HEK293T (cell line): ENCODE results near the gene B3GNT7.

Experiments
- CTCF ChIA-PET: fragments of 350-600 bp; formaldehyde crosslinking; extraction: SDS; loops from one replicate; lab custom pipeline; 2021; ENCODE audit warnings: antibody characterized with exemption, inconsistent platforms; lab: Yijun Ruan, JAX
- POLR2A ChIA-PET: fragments of 350-600 bp; formaldehyde crosslinking; extraction: SDS; loops from one replicate; lab custom pipeline; 2020; ENCODE audit warnings: antibody characterized with exemption, inconsistent platforms; lab: Yijun Ruan, JAX
- DNase-seq: peaks from one replicate; pipeline ENCODE4 v3.0.0; 2012; ENCODE audit warnings: mixed read lengths; ENCODE audit errors: extremely low spot score
- ARNT ChIP-seq: fragments of 450-650 bp; IDR thresholded peaks from 2 replicates; pipeline ENCODE4 v1.6.1; 2017; ENCODE audit warnings: mild to moderate bottlenecking
- BHLHE40 ChIP-seq: fragments of 450-650 bp; IDR thresholded peaks from 2 replicates; pipeline ENCODE4 v1.6.1; 2016; ENCODE audit warnings: mild to moderate bottlenecking, moderate library complexity, borderline replicate concordance
- CTBP1 ChIP-seq: fragments of 450-650 bp; IDR thresholded peaks from 2 replicates; pipeline ENCODE4 v1.6.1; 2016; ENCODE audit warnings: borderline replicate concordance
- ELF4 ChIP-seq: fragments of 450-650 bp; IDR thresholded peaks from 2 replicates; pipeline ENCODE4 v1.6.1; 2017; ENCODE audit warnings: antibody characterized with exemption
- FOXA1 ChIP-seq: fragments of 450-650 bp; IDR thresholded peaks from 2 replicates; pipeline ENCODE4 v1.6.1; 2016; ENCODE audit warnings: mild to moderate bottlenecking
- FOXK2 ChIP-seq: fragments of 450-650 bp; IDR thresholded peaks from 2 replicates; pipeline ENCODE4 v1.6.1; 2016; ENCODE audit warnings: mild to moderate bottlenecking
- FOXM1 ChIP-seq: fragments of 450-650 bp; IDR thresholded peaks from 2 replicates; pipeline ENCODE4 v1.6.1; 2017; ENCODE audit warnings: mild to moderate bottlenecking, borderline replicate concordance
- HDGF ChIP-seq: fragments of 450-650 bp; IDR thresholded peaks from 2 replicates; pipeline ENCODE4 v1.6.1; 2017; ENCODE audit warnings: antibody characterized with exemption, borderline replicate concordance
- L3MBTL2 ChIP-seq: fragments of 450-650 bp; conservative IDR thresholded peaks from 2 replicates; pipeline ENCODE4 v1.6.1; 2016; ENCODE audit warnings: mild to moderate bottlenecking
- LEF1 ChIP-seq: fragments of 450-650 bp; IDR thresholded peaks from 2 replicates; pipeline ENCODE4 v1.6.1; 2017; ENCODE audit warnings: mild to moderate bottlenecking, borderline replicate concordance
- NFRKB ChIP-seq: fragments of 450-650 bp; IDR thresholded peaks from 2 replicates; pipeline ENCODE4 v1.6.1; 2016; ENCODE audit warnings: mild to moderate bottlenecking, moderate library complexity
- SP1 ChIP-seq: fragments of 450-650 bp; IDR thresholded peaks from 2 replicates; pipeline ENCODE4 v1.6.1; 2017
- SUZ12 ChIP-seq: fragments of 450-650 bp; IDR thresholded peaks from 2 replicates; pipeline ENCODE4 v1.6.1; 2016; ENCODE audit warnings: mild to moderate bottlenecking
- TARDBP ChIP-seq: fragments of 450-650 bp; IDR thresholded peaks from 2 replicates; pipeline ENCODE4 v1.6.1; 2016
- ZNF384 ChIP-seq: fragments of 450-650 bp; IDR thresholded peaks from 2 replicates; pipeline ENCODE4 v1.6.1; 2016
- TF ChIP-seq, protein P1 (sequence below): fragments of 450-650 bp; IDR thresholded peaks from 2 replicates; pipeline ENCODE4 v1.6.1; 2016

B3GNT7 gene

DNA sequence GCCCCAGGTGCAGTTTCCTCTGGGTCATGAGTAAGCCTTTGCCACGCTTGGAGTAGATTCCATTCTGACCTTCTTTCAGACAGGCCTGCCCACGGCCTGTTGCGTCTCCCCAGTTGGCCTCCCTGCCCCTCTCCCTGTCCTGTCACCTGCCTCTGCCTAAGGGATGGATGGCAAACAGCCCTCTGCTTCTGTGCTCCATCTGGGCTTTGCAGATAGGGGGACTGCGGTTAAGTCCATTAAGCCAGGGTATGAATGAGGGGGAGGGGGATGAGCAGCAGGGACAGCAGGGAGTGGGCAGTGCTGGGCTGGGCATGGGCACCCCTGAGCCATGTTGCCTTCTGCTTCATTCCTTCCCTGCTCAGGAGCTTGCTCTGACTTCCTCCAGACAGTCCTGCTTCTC, 37.6 kb upstream of the B3GNT7 start:
- TF ChIP-seq SP1: no peak
- no peak for TF ChIP-seq FOXK2
- CTCF ChIA-PET: interaction anchor here (0.6 kb wide), 1 partner anchor 8 kb away, joined by 5 read pairs; no protein-coding TSS in a partner anchor

DNA sequence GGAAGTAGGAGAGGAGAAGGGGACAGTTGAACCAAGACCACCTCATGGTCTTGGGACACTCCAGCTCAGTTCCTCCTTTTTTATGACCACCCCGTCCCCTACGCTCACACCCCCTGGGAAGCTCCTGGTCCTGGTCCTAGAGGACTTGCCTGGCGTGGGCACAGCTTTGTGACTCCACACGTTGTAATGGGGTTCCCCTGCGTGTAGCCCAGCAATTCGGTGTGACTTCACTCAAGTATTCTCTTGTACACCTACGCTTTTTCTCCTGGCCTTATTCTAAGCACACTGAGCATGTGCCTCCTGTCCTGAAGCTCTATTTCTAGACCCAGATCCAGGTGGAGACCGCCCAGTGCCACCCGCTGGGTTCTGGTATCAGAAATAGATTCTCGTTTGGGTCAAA, 36.1 kb upstream of the B3GNT7 start:
- ChIA-PET POLR2A (no interaction called here), CTCF (no interaction called here)
- DNase-seq: no peak
- TF ChIP-seq ZNF384 (no peak), ARNT (no peak), TARDBP (no peak), LEF1 (no peak), FOXA1 (no peak), ELF4 (no peak), BHLHE40 (no peak), CTBP1 (no peak), SUZ12 (no peak), NFRKB (no peak), FOXM1 (no peak), FOXK2 (no peak), HDGF (no peak), SP1 (no peak), L3MBTL2 (no peak)
- TF ChIP-seq, protein P1, sequence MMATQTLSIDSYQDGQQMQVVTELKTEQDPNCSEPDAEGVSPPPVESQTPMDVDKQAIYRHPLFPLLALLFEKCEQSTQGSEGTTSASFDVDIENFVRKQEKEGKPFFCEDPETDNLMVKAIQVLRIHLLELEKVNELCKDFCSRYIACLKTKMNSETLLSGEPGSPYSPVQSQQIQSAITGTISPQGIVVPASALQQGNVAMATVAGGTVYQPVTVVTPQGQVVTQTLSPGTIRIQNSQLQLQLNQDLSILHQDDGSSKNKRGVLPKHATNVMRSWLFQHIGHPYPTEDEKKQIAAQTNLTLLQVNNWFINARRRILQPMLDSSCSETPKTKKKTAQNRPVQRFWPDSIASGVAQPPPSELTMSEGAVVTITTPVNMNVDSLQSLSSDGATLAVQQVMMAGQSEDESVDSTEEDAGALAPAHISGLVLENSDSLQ: no peak

More for the DNA sequence above, 37.6 kb upstream of the B3GNT7 start:
- DNase-seq: no peak
- POLR2A ChIA-PET: no interaction called here

DNA sequence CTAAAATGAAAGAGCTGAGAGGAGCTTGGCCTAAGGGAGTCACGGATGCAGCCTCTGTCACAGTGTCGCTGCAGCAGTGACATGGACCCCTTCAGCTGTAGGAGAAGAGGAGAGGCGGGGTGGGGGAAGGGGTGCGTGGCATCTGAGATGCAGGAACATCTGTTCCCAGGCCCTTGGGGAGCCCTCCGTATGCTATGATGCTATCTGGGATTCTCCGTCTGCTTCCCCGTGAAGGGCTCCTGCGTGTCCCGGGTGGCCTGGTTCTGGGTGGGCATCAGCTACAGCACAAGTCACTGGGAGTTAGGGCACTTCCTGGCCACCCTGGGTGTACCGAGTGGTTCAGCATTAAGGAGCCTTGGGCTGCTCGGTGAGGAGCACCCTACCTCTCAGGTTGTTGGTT, 35.6 kb upstream of the B3GNT7 start:
- DNase-seq: no peak
- POLR2A ChIA-PET: no interaction called here
- TF ChIP-seq LEF1: no peak
- no peak for TF ChIP-seq FOXK2
- TF ChIP-seq TARDBP: no peak
- TF ChIP-seq ELF4: no peak
- TF ChIP-seq SUZ12: no peak
- TF ChIP-seq ARNT: no peak
- CTCF ChIA-PET: interaction anchor here (0.6 kb wide), 1 partner anchor 46 kb away, joined by 3 read pairs; no protein-coding TSS in a partner anchor

DNA sequence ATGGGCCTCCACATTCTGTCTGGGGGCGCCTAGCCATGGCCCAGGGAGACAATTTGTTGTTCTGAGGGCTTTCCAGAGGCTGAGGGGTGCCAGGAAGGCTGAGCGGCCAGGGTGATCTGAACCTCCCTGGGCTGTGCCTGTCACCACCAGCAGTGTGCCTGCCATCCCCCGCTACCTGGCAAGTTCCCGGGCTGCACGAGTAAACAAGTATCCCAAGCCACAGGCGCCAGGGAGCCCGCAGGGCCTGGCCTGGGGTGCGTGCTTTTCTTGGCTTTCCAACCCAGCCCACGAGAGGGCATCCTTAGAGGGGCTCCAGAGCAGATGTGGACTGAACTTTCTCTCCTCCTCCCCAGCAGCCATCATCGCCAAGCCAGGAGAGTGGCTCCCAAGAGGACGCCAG, 35.1 kb upstream of the B3GNT7 start:
- no peak for DNase-seq
- CTCF ChIA-PET: interaction anchor here (0.6 kb wide), 1 partner anchor 45 kb away, joined by 3 read pairs; no protein-coding TSS in a partner anchor
- no peak for TF ChIP-seq ELF4
- TF ChIP-seq CTBP1: no peak
- no peak for TF ChIP-seq FOXA1
- TF ChIP-seq NFRKB: no peak
- TF ChIP-seq LEF1: no peak
- no peak for TF ChIP-seq HDGF
- TF ChIP-seq FOXM1: no peak
- TF ChIP-seq, protein P1: no peak
- no peak for TF ChIP-seq SP1
- no peak for TF ChIP-seq SUZ12
- no peak for TF ChIP-seq TARDBP
- TF ChIP-seq FOXK2: no peak
- no peak for TF ChIP-seq ARNT
- POLR2A ChIA-PET: no interaction called here

DNA sequence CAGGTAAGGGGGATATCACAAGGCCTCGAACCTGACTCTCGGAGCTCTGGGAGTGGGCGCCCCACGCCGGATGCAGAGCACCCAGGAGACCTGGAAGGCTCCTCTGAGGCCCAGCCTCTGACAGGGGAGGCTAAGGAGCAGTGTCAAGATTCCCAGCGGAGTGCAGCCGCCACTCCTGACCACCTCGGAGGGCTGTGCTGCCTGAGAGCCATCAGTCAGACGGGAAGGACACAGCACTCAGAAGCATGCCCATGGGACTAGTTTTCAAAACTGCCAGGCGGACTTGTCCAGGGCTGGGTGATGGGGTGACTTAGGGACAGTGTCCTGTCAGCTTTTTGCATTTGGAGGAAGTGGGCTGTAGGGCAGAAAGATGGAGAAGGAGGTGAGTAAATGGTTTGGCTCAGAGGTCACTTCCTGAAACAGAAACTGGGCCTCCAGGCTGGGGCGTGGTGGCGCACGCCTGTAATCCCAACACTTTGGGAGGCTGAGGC, 34.6 kb upstream of the B3GNT7 start:
- POLR2A ChIA-PET: no interaction called here
- CTCF ChIA-PET: interaction anchor here (0.6 kb wide), 1 partner anchor 38 kb away, joined by 4 read pairs; no protein-coding TSS in a partner anchor
- TF ChIP-seq ZNF384 (no peak), SP1 (no peak), LEF1 (no peak), L3MBTL2 (no peak), ELF4 (no peak), FOXK2 (no peak), FOXA1 (no peak), BHLHE40 (no peak), SUZ12 (no peak), NFRKB (no peak)
- no peak for DNase-seq

DNA sequence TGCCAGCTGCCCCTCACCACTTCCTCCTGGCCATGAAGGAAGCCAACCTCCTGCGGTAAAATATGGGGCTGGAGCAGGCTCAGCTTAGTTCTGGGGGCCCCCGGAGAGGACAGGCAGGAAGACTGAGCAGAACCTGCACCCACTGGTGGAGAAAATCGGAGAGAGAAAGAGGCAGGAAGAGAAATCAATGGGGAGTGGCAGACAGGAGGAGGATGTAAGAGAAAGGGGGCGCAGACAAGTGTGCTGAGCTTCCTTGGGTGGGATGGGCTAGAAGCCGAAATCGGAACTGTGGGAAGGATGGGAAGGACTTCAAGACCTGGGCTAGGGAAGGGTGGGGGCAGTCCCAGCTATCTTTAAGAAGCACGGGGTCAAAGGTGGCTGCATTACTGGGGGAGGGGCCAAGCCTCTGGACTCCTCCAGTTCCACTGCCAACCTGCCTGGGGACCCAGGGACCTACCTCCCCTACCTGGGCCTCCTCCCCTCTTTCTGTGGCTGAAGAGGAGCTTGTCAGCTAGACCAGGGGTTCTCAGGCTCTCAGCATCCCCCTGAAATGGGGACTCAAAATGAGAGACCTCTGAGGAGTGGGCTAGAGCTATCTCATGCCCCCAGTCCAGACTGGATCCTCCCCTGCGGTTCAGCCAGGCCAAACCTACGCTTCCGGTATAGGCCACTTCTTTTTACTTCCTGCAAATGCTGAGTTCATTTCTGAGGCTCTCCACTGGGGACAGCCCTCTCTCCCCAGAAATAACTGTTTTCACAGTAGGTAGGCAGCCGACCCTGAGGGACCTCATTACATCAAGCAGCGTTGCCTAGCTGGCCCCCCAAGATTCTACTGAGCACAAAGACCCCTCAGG, 33.6 kb upstream of the B3GNT7 start:
- ChIA-PET CTCF (interaction anchor here (0.6 to 1.0 kb wide), 2 partner anchors 39 to 51 kb away, joined by 3 to 4 read pairs; no protein-coding TSS in a partner anchor), POLR2A (no interaction called here)
- no peak for DNase-seq
- TF ChIP-seq BHLHE40 (no peak), NFRKB (no peak), ELF4 (no peak), LEF1 (no peak), FOXM1 (no peak)
